ENCODE data around the gene HEPHL1. TPM values are rescaled to one million over a fixed set of nuclear protein-coding genes. Genes with fewer than 3 reads are reported as not detected.

HEPHL1 gene
- total and polyA plus RNA-seq, 2 experiments from 2014 or later = 0.07 to 0.21 TPM

DNA sequence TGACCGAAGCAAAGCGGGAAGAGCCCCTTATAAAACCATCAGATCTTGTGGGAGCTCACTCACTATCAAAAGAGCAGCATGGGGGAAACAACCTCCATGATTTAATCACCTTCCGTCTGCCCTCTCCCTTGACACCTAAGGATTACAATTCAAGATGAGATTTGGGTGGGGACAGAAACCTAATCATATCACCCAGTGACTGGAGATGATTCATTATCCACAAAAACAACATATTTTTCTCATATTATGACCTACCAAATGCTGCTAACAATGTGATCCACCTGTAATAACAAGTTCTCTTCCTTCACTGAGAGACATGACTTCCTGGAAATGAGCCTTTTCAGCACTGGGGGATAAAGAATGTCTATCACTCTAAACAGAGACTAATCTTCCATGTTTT is 23.4 kb upstream of the HEPHL1 start:
- Mint-ChIP-seq H3K36me3 (ENCODE audit: low read depth) (peaks cover 8% of the 10 kb centered on the region; the same call in 1 of the 3 replicates), H3K27ac (no peak overlapping the region), H3K4me1 (no peaks in the 10 kb centered on the region), H3K27me3 (ENCODE audit: insufficient read depth, low read depth, poor library complexity) (no peaks in the 10 kb centered on the region), H3K4me3 (no peak overlapping the region), H3K9me3 (peaks cover 18% of the 10 kb centered on the region)
- Histone ChIP-seq H2AFZ (no peak overlapping the region), H3K36me3 (ENCODE audit: insufficient read depth) (peaks cover 12% of the 10 kb centered on the region; the same call in 1 of the 2 replicates), H3K79me2 (replicated peaks; ENCODE audit: insufficient read depth) (no peaks in the 10 kb centered on the region), H3K27me3 (ENCODE audit: insufficient read depth) (no peaks in the 10 kb centered on the region), H3K27ac (ENCODE audit: low read depth) (no peak overlapping the region), H3K4me2 (no peak overlapping the region), H3F3A (replicated peaks; ENCODE audit: low read depth) (no peaks in the 10 kb centered on the region), H3K4me3 (no peak overlapping the region), H3K9me2 (ENCODE audit: insufficient read depth) (no peaks in the 10 kb centered on the region), H4K20me1 (replicated peaks; ENCODE audit: insufficient read depth) (no peaks in the 10 kb centered on the region), H3K4me1 (ENCODE audit: insufficient read depth) (no peaks in the 10 kb centered on the region)
- DNase-seq (ENCODE audit: low spot score) = no peak
- no peak for TF ChIP-seq JUNB (IDR thresholded peaks at IDR 0.05; ENCODE audit: unreplicated experiment)
- TF ChIP-seq, protein P1, sequence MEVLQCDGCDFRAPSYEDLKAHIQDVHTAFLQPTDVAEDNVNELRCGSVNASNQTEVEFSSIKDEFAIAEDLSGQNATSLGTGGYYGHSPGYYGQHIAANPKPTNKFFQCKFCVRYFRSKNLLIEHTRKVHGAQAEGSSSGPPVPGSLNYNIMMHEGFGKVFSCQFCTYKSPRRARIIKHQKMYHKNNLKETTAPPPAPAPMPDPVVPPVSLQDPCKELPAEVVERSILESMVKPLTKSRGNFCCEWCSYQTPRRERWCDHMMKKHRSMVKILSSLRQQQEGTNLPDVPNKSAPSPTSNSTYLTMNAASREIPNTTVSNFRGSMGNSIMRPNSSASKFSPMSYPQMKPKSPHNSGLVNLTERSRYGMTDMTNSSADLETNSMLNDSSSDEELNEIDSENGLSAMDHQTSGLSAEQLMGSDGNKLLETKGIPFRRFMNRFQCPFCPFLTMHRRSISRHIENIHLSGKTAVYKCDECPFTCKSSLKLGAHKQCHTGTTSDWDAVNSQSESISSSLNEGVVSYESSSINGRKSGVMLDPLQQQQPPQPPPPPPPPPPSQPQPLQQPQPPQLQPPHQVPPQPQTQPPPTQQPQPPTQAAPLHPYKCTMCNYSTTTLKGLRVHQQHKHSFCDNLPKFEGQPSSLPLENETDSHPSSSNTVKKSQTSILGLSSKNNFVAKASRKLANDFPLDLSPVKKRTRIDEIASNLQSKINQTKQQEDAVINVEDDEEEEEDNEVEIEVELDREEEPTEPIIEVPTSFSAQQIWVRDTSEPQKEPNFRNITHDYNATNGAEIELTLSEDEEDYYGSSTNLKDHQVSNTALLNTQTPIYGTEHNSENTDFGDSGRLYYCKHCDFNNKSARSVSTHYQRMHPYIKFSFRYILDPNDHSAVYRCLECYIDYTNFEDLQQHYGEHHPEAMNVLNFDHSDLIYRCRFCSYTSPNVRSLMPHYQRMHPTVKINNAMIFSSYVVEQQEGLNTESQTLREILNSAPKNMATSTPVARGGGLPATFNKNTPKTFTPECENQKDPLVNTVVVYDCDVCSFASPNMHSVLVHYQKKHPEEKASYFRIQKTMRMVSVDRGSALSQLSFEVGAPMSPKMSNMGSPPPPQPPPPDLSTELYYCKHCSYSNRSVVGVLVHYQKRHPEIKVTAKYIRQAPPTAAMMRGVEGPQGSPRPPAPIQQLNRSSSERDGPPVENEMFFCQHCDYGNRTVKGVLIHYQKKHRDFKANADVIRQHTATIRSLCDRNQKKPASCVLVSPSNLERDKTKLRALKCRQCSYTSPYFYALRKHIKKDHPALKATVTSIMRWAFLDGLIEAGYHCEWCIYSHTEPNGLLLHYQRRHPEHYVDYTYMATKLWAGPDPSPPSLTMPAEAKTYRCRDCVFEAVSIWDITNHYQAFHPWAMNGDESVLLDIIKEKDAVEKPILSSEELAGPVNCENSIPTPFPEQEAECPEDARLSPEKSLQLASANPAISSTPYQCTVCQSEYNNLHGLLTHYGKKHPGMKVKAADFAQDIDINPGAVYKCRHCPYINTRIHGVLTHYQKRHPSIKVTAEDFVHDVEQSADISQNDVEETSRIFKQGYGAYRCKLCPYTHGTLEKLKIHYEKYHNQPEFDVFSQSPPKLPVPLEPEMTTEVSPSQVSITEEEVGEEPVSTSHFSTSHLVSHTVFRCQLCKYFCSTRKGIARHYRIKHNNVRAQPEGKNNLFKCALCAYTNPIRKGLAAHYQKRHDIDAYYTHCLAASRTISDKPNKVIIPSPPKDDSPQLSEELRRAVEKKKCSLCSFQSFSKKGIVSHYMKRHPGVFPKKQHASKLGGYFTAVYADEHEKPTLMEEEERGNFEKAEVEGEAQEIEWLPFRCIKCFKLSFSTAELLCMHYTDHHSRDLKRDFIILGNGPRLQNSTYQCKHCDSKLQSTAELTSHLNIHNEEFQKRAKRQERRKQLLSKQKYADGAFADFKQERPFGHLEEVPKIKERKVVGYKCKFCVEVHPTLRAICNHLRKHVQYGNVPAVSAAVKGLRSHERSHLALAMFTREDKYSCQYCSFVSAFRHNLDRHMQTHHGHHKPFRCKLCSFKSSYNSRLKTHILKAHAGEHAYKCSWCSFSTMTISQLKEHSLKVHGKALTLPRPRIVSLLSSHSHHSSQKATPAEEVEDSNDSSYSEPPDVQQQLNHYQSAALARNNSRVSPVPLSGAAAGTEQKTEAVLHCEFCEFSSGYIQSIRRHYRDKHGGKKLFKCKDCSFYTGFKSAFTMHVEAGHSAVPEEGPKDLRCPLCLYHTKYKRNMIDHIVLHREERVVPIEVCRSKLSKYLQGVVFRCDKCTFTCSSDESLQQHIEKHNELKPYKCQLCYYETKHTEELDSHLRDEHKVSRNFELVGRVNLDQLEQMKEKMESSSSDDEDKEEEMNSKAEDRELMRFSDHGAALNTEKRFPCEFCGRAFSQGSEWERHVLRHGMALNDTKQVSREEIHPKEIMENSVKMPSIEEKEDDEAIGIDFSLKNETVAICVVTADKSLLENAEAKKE (CRISPR knock-in tag; IDR thresholded peaks at IDR 0.05) = no peak
- TF ChIP-seq EZH2 (IDR thresholded peaks at IDR 0.05; ENCODE audit: low read depth, unreplicated experiment) = no peak
- TF ChIP-seq, protein P2, sequence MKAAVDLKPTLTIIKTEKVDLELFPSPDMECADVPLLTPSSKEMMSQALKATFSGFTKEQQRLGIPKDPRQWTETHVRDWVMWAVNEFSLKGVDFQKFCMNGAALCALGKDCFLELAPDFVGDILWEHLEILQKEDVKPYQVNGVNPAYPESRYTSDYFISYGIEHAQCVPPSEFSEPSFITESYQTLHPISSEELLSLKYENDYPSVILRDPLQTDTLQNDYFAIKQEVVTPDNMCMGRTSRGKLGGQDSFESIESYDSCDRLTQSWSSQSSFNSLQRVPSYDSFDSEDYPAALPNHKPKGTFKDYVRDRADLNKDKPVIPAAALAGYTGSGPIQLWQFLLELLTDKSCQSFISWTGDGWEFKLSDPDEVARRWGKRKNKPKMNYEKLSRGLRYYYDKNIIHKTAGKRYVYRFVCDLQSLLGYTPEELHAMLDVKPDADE (IDR thresholded peaks at IDR 0.05) = no peak
- no peak for TF ChIP-seq CREB1 (CRISPR knock-in tag; IDR thresholded peaks at IDR 0.05; ENCODE audit: low read depth)
- TF ChIP-seq STAT1 (IDR thresholded peaks at IDR 0.05; ENCODE audit: unreplicated experiment) = no peak
- no peak for TF ChIP-seq POLR2AphosphoS5 (IDR thresholded peaks at IDR 0.05; ENCODE audit: low read depth)
- no peak for TF ChIP-seq ZNF331 (CRISPR knock-in tag; IDR thresholded peaks at IDR 0.05; ENCODE audit: low read depth)
- no peak for TF ChIP-seq EZH2phosphoT487 (IDR thresholded peaks at IDR 0.05; ENCODE audit: unreplicated experiment)
- TF ChIP-seq NANOG (IDR thresholded peaks at IDR 0.05; ENCODE audit: borderline replicate concordance) = no peak
- TF ChIP-seq, protein P3, sequence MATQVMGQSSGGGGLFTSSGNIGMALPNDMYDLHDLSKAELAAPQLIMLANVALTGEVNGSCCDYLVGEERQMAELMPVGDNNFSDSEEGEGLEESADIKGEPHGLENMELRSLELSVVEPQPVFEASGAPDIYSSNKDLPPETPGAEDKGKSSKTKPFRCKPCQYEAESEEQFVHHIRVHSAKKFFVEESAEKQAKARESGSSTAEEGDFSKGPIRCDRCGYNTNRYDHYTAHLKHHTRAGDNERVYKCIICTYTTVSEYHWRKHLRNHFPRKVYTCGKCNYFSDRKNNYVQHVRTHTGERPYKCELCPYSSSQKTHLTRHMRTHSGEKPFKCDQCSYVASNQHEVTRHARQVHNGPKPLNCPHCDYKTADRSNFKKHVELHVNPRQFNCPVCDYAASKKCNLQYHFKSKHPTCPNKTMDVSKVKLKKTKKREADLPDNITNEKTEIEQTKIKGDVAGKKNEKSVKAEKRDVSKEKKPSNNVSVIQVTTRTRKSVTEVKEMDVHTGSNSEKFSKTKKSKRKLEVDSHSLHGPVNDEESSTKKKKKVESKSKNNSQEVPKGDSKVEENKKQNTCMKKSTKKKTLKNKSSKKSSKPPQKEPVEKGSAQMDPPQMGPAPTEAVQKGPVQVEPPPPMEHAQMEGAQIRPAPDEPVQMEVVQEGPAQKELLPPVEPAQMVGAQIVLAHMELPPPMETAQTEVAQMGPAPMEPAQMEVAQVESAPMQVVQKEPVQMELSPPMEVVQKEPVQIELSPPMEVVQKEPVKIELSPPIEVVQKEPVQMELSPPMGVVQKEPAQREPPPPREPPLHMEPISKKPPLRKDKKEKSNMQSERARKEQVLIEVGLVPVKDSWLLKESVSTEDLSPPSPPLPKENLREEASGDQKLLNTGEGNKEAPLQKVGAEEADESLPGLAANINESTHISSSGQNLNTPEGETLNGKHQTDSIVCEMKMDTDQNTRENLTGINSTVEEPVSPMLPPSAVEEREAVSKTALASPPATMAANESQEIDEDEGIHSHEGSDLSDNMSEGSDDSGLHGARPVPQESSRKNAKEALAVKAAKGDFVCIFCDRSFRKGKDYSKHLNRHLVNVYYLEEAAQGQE (IDR thresholded peaks at IDR 0.05; ENCODE audit: unreplicated experiment) = no peak
- no peak for TF ChIP-seq ZNF114 (CRISPR knock-in tag; IDR thresholded peaks at IDR 0.05)
- TF ChIP-seq, protein P4, sequence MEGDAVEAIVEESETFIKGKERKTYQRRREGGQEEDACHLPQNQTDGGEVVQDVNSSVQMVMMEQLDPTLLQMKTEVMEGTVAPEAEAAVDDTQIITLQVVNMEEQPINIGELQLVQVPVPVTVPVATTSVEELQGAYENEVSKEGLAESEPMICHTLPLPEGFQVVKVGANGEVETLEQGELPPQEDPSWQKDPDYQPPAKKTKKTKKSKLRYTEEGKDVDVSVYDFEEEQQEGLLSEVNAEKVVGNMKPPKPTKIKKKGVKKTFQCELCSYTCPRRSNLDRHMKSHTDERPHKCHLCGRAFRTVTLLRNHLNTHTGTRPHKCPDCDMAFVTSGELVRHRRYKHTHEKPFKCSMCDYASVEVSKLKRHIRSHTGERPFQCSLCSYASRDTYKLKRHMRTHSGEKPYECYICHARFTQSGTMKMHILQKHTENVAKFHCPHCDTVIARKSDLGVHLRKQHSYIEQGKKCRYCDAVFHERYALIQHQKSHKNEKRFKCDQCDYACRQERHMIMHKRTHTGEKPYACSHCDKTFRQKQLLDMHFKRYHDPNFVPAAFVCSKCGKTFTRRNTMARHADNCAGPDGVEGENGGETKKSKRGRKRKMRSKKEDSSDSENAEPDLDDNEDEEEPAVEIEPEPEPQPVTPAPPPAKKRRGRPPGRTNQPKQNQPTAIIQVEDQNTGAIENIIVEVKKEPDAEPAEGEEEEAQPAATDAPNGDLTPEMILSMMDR (conservative IDR thresholded peaks at IDR 0.05; ENCODE audit: low read depth in 2 of 2) = no peak
- no peak for ATAC-seq
